GM19455 (cell line): Measurements from ENCODE around the gene SEPTIN8.

ENCODE experiments used
- ATAC-seq: cut with Tn5 transposase; IDR thresholded peaks from one replicate; pipeline ENCODE4 v1.9.1; 2021; ENCODE audit not compliant: unreplicated experiment

The SEPTIN8 gene

DNA sequence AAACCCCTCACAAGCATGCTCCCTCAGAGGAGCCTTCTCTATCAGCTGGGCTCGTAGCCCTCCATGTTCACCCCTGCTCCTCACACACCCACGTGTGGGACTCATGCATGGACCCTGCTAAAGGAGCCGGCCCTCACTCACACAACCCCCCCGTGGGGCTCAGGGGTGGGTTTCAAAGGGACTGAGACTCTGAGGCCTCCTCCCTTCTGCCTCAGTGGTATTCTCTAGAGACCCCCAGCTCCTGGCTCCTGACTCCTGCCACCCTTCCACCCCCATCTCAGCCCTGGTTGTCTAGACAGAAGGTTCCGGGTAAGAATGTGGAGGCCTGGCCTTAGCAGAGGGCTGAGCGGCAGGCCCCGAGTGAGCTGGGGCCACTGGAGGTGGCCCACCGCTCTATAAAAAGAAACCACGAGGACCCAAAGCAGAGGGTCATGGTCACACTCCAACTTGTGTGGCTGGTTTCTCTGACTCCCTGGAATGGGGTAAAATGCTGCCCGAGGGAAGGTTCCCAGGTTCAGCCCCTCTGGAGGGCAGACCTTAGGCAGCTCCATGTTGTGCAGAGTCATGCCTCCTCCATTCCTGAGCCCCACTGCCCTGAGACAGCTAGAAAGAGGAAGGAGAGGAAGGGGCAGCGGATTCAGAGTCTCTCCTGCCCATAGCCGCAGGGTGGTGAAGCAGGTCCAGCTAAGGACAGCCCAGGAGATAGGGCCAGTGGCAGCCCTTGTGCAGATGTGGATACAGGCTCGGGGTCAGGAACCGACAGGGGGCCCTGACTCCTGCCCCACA, 10.8 kb downstream of the SEPTIN8 start:
- ATAC-seq: no peak

- no peak for ATAC-seq
Observed at GRCh38 chr5:132765311-132766019, 11.6 kb downstream of the SEPTIN8 start.

DNA sequence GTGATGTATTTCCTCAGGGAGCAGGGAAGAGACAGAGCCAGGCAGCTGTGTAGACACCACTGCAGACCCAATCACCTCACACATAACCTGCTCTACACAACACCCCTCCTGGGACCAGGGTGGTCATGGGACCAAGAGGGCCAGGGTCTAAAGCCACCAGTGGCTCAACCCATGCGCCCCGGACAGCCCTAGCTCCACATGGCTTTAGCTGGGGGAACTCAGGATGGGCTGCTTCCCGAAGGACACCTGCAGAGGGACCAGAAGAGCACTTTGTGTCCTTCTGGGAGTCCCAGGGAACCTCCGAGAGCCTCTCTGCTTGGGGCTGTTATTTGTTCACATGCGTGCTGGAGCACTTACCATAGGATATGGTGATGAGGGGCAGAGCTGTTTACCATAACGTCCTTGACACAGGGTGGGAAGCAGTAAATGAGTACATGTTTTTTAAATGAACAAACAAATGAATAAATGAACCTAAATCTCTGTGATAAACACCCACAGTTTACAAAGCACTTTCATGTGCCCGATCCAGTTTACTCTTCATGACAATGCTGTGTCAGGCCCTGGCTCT, 12.3 kb downstream of the SEPTIN8 start:
- no peak for ATAC-seq

- no peak for ATAC-seq
Observed at GRCh38 chr5:132764051-132764450, 13.0 kb downstream of the SEPTIN8 start.

DNA sequence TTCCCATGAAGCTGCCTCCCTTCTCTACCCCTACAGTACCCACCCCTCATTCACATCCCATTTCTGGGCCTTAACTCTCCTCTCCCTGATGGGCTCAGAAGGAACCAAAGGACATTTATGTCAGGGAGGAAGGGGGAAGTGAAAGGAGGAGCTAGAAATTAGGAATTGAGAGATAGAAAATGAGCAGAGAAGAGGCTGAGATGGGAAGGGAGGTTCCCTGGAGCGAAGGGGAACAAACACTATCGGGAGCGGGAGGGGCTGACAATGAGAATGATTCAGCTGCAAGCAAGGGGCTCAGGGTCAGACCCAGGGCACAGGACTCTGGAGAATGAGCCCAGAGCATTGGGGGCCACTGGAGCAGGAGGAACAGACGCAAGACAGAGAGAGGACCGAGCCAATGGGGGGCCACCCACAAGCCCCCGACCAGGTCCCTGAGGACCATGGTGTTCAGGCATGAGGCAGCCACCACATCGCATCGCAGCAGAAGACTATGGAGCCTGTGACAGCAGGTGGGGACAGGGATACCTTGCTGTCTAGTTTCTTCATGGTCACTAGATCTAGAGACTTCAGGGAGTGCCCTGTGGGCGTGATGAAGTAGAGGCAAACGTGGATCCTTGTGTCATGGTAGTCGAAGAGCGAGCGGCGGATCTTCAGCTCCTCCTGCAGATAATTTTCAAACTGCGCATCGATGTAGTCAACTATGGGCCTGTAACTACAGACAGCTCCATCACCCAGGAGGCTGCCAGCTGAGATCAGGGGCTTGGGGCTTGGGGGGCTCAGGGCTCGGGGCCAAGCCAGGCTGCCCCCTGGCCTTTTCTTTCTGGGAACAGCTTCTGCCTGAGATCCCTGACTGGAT, 13.6 kb downstream of the SEPTIN8 start:
- no peak for ATAC-seq

DNA sequence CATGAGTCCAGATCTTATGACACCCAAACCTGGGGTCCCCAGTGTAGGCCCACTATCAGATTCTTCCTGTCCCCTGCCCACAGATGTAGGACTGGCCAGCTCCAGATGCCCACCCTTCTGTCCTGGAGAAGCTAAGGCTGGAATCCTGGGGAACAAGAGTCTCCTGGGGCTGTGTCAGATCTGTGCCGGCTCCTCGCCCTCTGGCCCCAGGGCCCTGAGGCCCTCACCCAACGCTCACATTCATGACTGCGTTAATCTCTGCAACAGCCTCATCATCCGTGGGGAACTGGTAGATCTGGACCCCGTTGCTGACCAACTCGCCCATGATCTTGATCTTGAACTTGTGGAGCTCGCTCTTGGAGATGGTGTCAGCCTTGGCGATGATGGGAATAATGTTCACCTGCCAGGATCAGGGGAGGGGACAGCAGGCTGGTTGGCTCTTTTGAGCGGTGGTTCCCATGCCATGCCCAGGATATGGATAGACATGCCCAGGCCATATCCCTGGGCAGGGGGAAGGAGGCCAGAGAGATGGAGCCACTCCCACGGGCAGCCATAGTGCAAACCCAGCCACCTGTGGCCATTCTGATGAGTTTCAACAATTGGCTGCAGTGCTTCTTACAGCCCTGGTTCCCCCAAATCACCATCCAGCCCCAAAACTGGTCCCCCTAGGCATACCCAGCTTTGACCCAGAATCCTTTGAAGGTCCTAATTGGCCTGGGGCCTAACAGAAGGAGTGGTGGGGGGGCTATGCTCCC, 14.6 kb downstream of the SEPTIN8 start:
- no peak for ATAC-seq

- ATAC-seq: no peak
Observed at GRCh38 chr5:132761321-132762240, 15.5 kb downstream of the SEPTIN8 start.

DNA sequence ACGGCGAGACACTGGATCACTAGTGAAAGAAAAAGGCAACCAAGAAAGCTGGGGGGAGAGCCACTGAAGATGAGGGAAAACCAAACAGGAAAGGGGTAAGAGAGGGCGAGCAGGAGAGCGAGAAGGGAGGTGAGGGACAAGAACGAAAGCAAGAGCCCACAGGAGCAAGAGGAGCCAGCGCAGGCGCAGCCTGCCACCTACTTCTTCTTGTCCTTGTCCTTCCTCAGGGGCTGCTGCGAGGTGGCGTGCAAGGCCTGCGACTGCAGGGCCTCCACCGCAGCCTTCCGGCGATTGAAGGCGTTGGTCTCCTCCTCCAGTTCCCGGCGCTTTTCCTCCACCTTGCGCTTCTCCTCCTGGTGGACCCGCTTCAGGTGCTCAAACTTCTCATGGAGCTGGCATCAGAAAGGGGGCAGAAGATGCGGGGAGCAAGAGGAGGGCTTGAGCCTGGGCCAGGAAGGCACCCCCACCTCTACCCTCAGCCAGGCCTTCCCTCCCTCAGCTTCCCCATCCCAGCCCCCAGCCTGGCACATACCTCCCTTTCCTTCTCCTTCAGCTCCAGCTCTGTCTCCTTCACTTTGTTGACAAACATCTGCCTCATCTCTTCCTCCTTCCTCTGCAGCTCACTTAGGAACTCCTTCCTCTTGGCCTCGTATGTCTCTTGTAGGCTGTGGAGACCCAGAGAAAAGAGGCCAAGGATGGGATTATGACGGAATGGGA, 16.3 kb downstream of the SEPTIN8 start:
- no peak for ATAC-seq

DNA sequence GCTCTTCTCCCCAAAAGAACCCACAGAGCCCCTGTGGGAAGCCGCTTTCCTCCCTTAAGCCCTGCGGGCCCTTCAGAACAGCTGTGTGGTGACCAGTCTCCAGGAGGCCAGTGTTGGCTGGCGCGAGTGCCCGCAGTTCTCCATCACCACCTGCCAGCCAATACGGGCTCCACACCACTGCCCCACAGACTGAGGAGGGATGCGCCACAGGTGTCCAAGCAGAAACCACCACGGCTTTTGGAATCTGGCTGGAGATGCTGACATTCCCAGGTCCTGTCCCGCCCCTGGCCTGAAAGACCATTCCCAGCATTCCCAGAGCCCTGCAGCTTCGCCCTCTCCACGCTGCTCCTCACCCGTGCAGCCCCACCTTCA, 17.0 kb downstream of the SEPTIN8 start:
- no peak for ATAC-seq

DNA sequence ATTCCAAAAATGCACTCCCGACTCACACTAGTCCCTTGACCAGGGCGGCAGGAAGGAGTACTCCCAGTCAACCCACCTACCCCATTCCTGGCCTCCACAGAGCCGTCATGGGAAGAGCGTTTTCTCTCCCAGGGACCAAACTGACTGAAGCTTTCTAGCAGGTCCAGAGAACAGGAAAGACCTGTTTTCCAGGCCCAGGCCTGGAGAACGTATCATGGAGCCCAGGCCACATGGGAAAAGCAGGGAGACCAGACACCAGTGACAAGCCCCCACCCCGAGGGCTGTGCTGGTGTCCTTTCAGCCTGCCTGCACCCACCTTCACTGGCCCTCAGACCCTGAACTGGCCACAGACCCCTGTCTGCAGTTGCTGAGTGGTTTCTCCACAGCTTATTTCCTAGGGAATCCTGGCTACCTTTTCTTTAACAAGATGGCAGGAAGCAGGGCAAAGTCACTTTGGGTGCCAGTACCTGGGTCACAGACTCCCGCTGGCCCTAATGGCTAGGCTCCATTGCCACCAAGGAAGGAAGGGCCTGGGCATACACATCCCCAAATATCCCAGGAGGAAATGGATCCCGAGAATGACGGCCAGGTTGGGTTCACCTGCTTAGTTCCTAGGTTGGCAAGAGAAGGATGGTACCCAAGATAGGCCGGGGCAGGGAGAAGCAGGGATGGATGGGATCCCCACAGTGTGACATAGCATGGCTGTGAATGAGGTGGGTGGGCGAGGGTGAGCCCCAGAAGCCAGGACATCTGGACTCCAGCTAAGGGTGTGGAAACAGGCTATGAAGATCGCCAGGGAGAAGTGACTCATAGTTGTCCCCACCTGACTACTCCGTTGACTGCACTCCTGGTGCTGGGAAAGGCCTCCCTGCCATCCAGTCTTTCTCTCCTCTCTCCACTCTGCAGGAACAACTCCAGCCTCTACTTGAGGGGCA, 17.7 kb downstream of the SEPTIN8 start:
- no peak for ATAC-seq

DNA sequence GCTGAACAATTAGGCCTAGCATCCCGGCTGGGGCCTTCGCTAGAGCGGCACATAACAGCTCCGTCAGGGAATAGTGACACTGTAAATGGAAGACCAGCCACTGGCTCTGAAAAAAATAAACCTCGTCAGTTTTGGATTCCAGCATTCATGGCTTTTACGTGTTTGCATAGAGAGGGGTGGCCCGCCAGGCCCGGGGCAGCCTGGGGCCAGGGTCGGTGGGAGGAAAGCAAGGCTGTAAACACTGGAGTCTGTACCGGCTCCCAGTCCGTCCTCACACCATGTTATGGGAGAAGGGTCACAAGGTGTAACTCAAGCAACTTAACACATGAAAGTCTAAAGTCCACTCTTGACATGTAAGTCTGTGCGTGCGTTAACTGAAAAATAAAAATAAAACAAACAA, 18.6 kb downstream of the SEPTIN8 start:
- no peak for ATAC-seq

DNA sequence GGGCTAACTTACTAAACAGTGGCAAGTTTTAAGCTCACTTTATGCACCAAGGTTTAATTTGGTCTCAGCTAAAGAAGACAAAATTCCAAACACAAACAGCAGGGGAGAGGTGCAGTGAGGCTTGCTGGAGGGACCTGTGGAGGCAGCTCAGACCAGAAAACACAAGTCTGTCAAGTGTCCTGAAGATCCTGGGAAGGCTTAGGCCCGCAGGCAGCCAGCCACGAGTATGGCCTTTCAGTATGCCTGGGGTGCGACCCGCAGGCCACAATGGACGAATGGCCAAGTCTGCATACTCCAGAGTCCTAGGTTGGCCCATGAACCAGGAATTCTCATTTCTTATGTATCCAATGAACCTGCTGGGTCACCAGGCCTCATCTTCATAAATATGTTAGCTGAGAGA, 20.5 kb downstream of the SEPTIN8 start:
- no peak for ATAC-seq

GRCh38 chr5:132754947-132755346, 22.1 kb downstream of the SEPTIN8 start:
- no peak for ATAC-seq

GRCh38 chr5:132754111-132754510, 22.9 kb downstream of the SEPTIN8 start:
- ATAC-seq: no peak

DNA sequence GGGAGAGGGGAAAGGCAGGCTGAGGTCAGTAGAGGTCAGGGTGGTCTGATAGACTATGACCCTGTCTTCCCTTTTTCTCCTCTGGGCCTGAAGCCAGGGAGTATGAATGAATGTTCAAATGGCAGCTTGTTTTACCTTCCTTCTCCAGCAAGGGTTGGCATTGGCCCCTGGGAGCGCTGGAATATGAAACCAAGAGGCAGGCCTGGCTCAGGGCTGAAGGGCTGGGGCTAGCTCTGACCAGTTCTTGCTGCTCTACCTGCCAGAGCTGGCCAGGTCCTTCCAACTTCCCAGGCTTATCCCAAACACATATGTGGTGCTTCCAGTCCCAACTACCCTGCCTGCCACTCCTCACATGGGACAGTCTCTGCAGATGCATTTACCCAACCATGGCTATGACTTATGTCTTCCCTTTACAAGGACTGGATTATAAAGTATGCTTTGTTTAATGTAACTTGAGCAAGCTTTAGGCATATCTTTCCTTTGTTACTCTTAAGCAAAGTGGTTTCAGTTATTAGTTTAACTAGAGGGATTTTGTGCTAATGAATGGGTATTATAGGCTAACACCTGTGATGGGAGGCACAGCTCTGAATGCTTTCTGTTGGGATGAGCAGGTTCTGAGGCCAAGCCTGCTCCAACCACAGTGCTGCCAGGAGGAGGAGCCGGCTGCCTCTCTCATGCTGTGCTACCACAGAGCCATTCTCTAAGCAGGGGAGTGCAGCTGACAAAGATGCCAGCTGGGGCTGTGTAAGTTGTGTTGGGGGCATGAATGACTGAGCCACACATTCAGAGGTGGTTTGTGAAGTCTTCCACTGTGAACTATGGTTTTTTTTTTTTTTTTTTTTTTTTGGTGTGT, 23.7 kb downstream of the SEPTIN8 start:
- no peak for ATAC-seq

GRCh38 chr5:132752581-132753125, 24.4 kb downstream of the SEPTIN8 start:
- ATAC-seq: no peak
